Bronchial epithelial cell (primary cell): ENCODE results near the gene VAX1. TPM values are rescaled to one million over a fixed set of nuclear protein-coding genes. Genes with fewer than 3 reads are reported as not detected.

Experiments
- DNase-seq: peaks from one replicate; pipeline ENCODE4 v3.0.0-alpha.2; 2010; ENCODE audit warnings: low read depth
- FAIRE-seq: peaks from 2 replicates; lab custom pipeline; 2011; peaks lifted over from hg19 to GRCh38; lab: Jason Lieb, UNC
- H3K27me3 ChIP-seq: 2 replicates; pipeline ENCODE4 v1.5.1; 2011; ENCODE audit warnings: low read length; ENCODE audit not compliant: control insufficient read depth, insufficient read depth
- H3K36me3 ChIP-seq: 2 replicates; pipeline ENCODE4 v1.5.1; 2011; ENCODE audit warnings: low read length; ENCODE audit not compliant: control insufficient read depth, insufficient read depth
- H3K4me3 ChIP-seq: 2 replicates; pipeline ENCODE4 v1.5.1; 2011; ENCODE audit warnings: mild to moderate bottlenecking, low read depth, low read length, control low read depth
- CTCF ChIP-seq: IDR thresholded peaks from 2 replicates; pipeline ENCODE4 v1.5.1; 2011; ENCODE audit warnings: mild to moderate bottlenecking, moderate library complexity, low read length, control low read depth, inconsistent platforms; ENCODE audit not compliant: insufficient read depth, severe bottlenecking
- total RNA-seq: library from RNA; depleted of rRNA; stranded (reverse); fragments of >200 nt; gene quantifications from 2 replicates; pipeline ENCODE4 v1.2.1, GENCODE V29; 2014

VAX1 gene
- total RNA-seq, 1 donor from 2014 or later, result not detected

- Histone ChIP-seq H3K4me3 (no peak overlapping the region), H3K27me3 (no peaks in the 10 kb centered on the region), H3K36me3 (no peaks in the 10 kb centered on the region)
- no peak for TF ChIP-seq CTCF
- FAIRE-seq, result peak; percentile 36
- DNase-seq, result no peak
Measured at GRCh38 chr10:117107238-117107637, 30.8 kb downstream of the VAX1 start.

- H3K36me3 ChIP-seq, result no peaks in the 10 kb centered on the region
- H3K27me3 ChIP-seq, result no peaks in the 10 kb centered on the region
- FAIRE-seq (no peak), DNase-seq (no peak)
- no peak overlapping the region for H3K4me3 ChIP-seq
- TF ChIP-seq CTCF, result no peak
Measured at GRCh38 chr10:117096599-117097201, 41.4 kb downstream of the VAX1 start.

- FAIRE-seq, result no peak
- no peak for DNase-seq
- H3K36me3 ChIP-seq, result no peaks in the 10 kb centered on the region
- H3K4me3 ChIP-seq, result no peak overlapping the region
- no peaks in the 10 kb centered on the region for H3K27me3 ChIP-seq
- TF ChIP-seq CTCF, result no peak
Measured at GRCh38 chr10:117094856-117095255, 43.2 kb downstream of the VAX1 start.

- Histone ChIP-seq H3K4me3 (no peak overlapping the region), H3K27me3 (no peaks in the 10 kb centered on the region), H3K36me3 (no peaks in the 10 kb centered on the region)
- no peak for TF ChIP-seq CTCF
- FAIRE-seq (no peak), DNase-seq (no peak)
Measured at GRCh38 chr10:117092386-117092785, 45.7 kb downstream of the VAX1 start.

GRCh38 chr10:117090834-117091233, 47.2 kb downstream of the VAX1 start:
- Histone ChIP-seq H3K27me3 (no peaks in the 10 kb centered on the region), H3K36me3 (no peaks in the 10 kb centered on the region), H3K4me3 (no peak overlapping the region)
- DNase-seq, result no peak
- FAIRE-seq, result no peak
- TF ChIP-seq CTCF, result no peak

- TF ChIP-seq CTCF, result no peak
- Histone ChIP-seq H3K27me3 (no peaks in the 10 kb centered on the region), H3K36me3 (no peaks in the 10 kb centered on the region), H3K4me3 (no peak overlapping the region)
- FAIRE-seq, result no peak
- DNase-seq, result no peak
Measured at GRCh38 chr10:117087521-117087920, 50.5 kb downstream of the VAX1 start.
